Measurements from ENCODE around the gene ASMTL.

ASMTL gene

DNA sequence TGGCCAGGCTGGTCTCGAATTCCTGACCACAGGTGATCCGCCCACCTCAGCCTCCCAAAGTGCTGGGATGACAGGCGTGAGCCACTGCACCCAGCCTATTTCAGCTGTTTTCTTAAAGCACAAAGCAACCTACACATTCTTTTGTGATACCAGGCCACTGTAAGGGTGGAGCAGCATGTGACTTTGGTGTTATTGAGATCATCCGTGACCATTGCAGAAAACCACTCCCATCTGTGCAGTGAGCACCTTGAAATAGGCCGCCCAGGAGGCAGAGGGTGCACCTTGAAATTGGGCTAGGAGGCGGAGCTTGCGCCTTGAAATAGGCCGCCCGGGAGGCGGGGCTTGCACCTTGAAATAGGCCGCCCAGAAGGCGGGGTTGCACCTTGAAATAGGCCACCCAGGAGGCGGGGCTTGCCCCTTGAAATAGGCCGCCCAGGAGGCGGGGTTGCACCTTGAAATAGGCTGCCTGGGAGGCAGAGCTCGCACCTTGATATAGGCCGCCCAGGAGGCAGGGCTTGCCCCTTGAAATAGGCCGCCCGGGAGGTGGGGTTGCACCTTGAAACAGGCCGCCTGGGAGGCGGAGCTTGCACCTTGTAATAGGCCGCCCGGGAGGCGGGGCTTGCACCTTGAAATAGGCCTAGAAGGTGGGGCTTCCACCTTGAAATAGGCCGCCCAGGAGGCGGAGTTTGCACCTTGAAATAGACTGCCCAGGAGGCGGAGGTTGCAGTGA is 51.8 kb downstream of the ASMTL start:
- DNase-seq = no peak

DNA sequence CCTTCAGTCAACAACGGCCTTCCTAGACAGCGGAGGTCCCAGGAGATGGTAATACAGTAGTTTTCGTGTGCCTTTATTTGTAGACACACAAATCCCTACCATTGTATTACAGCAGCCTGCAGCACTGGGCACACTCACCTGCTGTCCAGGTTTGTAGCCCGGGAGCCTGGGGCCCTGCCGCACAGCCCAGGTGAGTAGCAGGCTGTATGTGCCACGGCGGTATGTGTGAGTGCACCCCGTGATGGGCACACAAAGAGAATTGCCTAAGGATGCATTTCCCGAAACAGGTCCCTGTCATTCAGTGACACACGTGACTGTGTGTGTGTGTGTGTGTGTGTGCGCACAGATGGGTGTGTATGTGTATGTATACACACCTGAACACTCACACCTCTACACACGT is 52.7 kb downstream of the ASMTL start:
- DNase-seq = no peak

DNA sequence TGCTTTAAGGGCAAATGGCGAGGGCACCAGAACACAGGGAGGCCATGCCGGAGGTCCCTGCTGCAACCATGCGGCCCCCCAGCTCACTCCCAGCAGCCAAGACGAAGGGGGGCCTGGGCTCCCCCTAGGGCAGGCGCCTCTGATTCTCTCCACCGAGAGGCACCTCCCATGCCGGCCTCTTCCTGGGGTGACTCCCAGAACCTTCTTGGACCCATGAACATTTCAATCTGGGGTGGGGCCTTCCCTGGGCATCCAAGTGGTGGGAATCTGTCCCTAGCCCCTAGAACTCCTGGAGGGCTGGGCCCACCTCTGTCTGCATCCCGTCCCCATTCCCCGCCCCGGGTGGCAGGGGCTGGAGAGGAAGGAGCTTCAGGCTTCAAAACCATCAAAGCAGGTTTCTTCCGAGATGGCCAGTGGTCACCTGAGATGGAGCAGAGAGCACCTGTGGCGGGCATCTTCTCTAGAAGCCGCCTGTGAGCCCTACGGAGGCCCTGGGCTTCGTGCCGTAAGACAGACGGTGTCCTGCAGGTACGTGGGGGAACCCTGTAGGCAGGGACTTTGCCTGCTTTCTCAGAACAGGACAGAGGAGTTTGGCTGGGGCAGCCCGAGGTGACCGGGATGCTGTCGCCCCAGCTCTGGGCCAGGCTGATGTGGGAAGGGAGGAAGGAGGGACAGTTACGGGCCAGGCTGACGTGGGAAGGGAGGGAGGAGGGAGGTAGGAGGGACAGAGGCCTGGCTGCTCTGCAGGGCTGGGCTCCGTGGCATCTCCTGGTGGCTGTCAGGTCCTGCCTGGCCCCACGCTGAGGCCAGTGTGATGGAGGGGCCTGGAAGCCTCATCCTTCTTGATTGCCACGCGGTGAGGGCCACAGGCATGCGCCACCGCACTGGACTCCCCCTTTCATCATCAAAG is 54.0 kb downstream of the ASMTL start:
- no peak for DNase-seq

DNA sequence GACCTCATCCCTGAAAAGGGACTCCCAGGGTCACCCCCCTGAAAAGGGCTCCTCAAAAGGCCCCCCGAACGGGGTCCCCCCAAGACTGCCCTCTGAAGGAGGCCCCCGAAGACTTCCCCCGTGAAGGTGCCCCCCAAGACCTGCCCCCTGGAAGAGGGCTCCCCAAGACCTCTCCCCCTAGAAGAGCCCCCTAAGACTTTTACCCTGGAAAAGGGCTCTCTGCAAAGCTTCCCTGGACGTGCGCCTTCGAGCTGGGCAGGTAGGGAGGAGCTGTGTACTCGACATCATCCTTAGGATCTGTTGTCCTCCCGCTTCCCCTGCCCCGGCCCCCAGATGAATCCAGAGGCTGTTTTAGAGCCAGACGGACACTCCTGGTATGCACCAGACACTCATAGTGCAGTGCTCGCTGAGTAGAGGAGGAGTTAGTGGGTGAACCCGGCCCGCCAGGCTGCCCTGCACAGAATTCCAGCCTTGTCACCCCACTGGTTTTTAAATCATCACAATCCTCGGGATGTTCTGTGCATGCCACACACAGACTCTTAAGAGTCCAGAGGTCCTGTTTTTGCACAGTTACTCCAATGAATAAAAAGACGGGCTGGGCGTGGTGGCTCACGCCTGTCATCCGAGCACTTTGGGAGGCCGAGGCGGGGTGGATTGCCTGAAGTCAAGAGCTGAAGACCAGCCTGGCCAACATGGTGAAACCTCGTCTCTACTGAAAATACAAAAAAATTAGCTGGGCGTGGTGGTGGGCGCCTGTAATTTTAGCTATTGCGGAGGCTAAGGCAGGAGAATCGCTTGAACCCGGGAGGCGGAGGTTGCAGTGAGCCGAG is 55.1 kb downstream of the ASMTL start:
- no peak for DNase-seq

DNA sequence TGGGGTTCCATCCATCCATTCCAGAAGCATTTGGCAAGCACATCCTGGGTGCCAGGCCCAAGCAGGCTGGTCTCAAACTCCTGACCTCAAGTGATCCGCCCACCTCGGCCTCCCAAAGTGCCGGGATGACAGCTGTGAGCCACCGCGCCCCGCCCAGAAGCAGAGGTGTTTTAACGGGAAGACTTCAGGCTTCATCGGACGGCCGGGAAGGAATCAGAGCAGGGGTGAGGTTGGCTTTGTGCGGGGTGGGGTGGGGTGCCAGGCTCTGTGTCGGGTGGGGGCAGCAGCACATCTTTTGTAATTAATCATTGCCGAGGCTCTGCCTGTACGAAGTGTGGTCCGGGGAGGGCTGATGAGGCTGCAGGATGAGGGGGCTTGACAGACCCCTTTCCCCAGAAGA is 55.7 kb downstream of the ASMTL start:
- no peak for DNase-seq

DNA sequence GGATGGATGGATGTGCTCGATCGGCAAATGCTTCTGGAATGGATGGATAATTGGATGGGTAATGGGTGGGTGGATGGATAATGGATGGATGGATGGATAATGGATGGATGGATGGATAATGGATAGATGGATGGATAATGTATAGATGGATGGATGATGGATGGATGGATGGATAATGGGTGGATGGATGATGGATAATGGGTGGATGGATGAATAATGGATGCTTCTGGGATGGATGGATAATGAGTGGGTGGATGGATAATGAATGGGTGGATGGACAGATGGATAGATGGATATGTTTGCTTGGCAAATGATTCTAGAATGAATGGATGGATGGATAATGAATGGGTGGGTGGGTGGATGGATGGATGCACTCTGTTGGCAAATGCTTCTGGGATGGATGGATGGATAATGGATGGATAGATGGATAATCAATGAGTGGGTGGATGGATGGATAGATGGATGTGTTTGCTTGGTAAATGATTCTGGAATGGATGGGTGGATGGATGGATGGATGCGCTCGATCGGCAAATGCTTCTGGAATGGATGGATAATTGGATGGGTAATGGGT is 57.0 kb downstream of the ASMTL start:
- no peak for DNase-seq

DNA sequence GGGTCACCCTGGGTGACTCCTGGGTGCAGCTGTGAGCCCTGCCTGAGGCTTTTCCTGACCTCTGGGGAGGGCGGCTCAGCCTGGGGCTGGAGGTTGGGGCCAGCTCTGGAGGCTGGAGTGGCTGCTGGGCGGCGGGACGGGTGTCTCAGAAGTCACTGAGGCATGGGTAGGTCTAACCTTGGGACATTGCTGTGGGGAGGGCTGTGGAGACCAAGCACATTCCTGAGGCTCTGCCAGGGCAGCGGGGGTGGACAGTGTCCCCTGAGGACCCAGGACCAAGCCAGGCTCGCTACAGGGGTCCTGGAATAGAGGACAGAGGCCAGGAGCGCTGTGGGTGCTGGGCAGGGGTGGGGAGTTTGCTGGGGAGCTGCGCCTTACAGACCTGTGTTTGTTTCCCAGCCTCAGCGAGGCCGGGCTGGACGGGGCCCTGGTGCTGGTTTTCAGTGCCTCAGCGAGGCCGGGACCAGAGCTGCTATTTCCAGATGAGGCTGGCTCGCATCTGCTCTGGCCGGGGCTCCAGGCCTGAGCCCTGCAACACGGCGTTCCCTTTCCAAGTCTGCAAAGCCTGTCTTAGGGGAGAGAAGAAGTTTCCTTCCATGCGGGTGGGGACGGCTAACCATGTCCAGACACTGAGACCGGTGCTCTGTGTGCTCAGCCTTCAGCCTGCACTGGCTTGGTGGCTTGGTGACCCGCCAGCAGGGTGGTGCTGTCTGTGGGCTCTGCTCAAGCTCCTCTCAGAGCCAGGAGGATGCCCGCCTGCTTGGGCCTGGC is 57.8 kb downstream of the ASMTL start:
- DNase-seq = no peak

DNA sequence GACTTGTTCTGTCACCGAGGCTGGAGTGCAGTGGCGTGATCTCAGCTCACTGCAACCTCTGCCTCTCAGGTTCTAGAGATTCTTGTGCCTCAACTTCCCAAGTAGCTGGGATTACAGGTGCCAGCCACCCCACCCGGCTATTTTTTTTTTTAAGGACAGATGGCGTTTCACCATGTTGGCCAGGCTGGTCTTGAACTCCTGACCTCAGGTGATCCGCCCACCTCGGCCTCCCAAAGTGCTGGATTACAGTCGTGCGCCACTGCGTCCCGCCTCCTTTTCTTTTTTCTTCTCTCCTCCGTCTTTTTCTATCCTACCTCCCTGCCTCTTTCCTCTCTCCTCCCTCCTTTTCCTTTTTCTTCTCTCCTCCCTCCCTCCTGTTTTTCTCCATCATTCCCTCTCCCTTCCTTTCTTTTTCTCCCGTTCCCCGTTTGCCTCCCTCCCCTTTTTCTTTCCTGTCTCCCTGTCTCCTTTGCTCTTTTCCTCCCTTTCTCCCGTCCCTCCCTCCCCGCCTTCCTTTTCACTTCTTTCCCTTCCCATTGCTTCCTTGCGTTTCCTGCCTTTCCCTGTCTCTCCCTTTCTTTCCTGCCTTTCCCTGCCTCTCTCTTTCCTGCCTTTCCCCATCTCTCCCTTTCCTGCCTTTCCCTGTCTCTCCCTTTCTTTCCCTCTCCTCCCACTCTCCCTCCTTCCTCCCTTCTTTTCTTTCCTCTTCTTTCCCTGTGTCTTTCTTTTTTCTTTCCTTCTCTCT is 58.7 kb downstream of the ASMTL start:
- DNase-seq = no peak

DNA sequence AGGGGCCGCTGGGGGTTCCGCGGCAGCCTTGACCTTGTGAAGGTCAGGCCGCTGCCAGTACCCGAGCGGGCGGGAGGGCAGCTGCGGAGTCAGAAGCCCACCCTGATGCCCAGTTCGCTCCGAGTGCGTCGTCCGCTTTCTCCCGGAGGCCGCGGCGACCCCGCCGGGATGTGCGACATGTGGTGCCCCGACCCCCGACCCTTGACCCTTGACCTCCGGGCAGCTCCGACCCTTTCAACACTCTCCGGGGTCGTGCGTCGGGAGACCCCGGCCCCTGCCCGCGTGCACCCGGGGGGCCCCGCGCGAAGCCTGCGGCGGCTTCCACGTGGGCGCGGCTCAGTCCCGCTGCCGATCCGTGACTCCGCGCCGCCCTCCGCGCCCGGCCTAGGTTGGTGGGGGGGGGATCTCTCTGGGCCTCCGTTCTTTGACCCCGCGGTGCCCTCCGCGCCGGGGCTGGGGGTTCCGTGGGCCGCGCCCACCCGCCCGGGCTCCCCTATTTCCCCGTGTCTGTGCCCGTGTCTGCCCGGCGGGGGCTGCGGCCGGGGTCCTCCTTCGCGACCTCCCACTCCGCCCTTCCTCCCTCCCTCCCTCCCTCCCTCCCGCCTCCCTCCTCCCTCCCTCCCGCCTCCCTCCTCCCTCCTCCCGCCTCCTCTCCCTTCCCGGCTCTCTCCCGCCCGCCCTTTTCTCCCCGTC is 60.2 kb downstream of the ASMTL start:
- no peak for DNase-seq

DNA sequence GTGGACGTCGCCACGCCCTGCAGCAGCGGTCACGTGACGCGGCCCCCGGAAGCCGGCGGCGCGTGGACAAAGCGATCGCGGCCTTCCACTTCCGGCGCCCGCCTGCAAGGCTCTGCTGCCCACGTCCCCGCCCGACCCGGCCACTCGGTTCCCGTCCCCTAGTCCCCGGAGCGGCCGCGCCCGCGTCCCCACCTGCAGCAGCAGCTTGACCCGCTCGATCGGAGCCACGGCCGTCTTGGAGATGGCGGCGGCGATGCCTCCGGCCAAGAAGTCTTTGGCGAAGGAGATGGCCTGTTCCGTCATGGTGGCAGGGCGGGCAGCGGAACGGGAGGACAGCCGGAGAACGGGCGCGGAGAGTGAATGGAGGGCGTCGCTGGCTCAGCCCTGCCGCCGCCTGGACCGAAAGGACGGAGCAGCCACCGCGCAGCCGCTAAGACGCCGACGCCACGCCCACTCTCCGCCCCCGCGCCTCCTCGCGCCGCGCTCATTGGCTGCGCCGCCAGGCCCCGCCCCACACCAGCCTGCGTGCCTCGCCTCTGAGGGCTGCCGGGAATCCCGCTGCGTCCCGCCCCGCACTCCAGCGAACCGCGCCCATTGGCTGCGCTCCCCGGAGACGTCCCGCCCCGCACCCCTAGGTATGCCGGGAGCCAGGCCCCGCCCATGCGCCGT is 60.9 kb downstream of the ASMTL start, which contains the start of gene SLC25A6:
TSS of gene SLC25A6 (minus strand) at position 407 of the 669 bp plus-strand sequence. CDS start at position 303, 104 bp downstream.
- no peak for DNase-seq

DNA sequence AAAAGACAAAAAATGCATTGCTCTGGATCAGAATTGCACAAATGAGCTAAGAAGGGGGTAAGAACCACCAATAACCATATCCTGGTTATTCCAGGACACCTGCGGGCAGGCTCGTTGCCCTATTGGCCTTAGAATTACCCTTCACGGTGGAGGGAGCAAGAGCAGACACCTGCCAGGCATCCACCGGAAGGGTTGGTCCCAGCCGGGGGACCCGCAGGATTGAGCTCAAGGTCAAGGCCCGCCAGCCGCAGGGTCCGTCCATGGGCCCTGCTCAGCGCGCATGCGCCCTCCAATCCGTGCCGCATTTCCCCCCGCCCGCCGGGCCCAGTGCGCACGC is 61.4 kb downstream of the ASMTL start:
- no peak for DNase-seq

DNA sequence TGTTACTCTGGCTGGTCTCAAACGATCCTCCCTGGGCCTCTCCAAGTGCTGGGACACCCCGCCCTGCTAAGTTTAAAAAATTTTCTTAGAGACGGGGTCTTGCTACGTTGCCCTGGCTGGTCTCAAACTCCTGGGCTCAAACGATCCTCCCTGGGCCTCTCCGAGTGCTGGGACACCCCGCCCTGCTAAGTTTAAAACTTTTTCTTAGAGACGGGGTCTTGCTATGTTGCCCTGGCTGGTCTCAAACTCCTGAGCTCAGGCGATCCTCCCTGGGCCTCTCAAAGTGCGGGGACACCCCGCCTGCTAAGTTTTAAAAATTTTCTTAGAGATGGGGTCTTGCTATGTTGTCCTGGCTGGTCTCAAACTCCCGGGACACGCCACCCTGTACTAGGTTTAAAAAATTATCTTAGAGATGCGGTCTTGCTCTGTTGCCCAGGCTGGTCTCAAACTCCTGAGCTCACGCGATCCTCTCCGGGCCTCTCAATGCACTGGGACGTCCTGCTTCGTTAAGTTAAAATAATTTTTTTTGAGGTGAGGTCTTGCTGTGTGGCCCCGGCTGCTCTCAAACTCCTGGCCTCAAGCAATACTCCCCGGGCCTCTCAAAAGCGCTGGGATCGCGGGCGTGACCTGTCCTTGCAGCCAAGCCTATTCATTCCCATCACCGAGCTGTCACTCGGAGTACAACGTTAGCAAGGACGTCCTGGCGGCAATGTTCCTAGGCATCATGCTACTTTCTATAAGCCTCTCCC is 61.9 kb downstream of the ASMTL start:
- no peak for DNase-seq

DNA sequence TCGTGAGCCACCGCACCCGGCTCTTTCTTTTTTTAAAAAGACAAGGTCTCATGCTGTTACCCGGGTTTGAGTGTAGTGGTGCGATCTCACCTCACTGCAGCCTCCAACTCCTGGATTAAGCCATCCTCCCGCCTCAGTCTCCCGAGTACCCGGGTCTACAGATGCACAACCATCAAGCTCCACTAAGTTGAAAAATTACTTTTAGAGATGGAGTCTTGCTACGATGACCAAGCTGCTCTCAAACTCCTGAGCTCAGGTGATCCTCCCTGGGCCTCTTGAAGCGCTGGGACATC is 62.8 kb downstream of the ASMTL start:
- DNase-seq = no peak

DNA sequence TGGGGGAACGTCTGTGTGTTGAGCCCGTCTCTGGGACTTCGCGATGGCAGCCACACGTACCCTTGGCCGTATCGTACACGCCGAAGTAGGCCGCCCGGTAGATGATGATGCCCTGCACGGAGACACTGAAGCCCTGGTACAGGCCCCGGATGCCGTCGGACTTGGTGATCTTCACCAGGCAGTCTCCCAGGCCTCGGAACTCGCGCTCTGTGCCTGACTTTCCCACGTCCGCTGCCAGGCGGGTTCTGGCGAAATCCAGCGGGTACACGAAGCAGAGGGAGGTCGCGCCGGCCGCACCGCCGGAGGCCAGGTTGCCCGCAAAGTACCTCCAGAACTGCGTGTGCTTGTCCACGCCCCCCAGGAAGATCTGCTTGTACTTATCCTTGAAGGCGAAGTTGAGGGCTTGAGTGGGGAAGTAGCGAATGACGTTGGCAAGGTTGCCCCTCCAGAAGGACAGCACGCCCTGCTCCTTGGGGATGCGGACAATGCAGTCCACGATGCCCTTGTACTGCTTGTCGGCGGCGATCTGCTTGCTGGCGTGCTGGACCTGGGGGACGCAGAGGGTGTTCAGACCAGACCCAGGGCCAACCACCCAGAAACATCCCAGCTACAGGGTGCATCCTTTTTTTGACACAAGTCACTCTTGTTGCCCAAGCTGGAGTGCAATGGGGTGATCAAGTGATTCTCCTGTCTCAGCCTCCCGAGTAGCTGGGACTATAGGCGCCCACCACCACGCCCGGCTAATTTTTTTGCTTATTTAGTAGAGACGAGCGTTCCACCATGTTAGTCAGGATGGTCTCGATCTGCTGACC is 63.3 kb downstream of the ASMTL start:
- no peak for DNase-seq

DNA sequence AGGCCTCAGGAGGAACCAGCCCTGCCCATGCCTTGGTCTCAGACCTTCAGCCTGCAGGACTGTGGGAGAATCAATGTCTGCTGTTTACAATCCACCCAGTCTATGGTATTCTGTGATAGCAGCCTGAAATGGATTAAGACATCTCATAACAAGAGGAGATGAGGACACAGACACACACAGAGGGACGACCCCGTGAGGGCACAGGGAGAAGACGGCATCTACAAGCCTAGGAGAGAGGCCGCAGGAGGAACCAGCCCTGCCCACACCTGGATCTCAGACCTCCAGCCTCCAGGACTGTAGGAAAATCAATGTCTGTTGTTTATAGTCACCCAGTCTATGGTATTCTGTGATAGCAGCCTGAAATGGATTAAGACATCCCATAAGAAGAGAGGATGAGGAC is 64.1 kb downstream of the ASMTL start:
- no peak for DNase-seq

DNA sequence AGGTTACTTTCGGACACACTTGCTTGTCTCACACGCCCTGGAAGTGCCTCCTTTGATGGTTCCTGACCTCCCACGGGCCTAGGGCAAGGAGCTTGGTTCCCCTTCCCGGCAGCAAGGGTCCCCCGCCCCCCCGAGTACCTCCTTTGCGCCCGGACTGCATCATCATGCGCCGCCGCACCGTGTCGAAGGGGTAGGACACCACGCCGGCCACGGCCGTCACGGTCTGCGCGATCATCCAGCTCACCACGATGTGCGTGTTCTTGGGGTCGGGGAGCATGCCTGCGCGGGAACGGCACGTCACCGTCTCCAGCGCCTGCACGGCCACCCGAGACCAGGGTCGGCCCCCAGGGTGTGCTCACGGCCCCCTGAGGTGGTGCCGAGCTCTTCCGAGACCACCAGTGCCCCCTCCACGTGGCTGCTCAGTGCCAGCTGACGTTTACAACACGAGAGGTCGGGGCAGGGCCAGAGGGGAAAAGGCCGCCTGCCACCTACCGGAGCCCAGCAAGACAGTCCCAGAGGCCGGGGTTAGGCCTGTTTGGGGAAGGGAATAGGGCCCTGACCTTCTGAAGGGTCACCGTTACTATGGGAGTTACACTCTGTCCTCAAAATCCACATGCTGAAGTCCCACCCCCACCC is 65.5 kb downstream of the ASMTL start:
- no peak for DNase-seq

DNA sequence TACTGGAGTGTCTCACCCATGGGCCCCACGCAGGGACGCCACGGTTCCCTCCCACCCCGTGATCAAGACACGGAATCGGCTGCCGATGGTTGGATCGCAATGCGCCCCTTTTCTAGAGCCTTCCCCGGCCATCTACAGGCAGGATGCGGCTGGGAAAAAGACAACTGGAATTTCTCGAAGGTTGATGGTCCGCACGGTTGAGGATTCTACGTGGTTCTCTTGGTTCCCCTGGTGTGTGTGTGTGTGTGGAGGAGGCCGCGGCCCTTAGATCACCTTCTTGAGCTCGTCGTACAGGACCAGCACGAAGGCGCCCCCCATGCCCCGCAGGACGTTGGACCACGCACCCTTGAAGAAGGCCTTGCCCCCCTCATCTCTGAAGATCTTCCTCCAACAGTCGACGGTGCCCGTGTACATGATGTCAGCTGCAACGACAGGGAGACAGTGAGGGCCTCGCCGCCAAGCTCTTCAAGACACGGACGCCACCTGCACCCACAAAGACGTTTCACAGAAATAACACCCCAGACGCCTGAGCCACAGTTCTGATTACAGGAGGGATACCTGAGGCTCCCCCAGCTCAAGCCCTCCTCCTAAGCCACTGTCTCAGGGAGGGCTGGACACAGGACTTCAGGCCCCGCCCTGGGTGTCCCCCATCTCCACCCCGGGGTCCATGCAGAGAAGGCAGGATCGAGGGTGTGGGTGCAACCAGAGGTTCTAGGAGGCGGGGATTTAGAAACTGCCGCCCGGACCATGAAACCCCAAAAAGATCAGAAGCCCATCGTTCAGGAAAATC is 66.2 kb downstream of the ASMTL start:
- DNase-seq = no peak
